Activated naive CD4-positive, alpha-beta T cell treated with anti-CD3 and anti-CD28 coated beads, Interleukin-2, amount 10 ng/mL, durations not matched to agents 7 days and 5 days (primary cell): ENCODE results near the gene TACC2.

ENCODE experiments used
- CTCF ChIA-PET: fragments of 350-600 bp; sonication (Branson Sonifier 250); formaldehyde crosslinking; loops from one replicate; lab custom pipeline; 2021; ENCODE audit warnings: antibody characterized with exemption; lab: Charles Lee
- DNase-seq: peaks from one replicate; pipeline ENCODE4 v3.0.0-alpha.2; 2020
- H3K27ac Mint-ChIP-seq: one replicate; pipeline ENCODE4 v1.8.0; 2021; ENCODE audit warnings: mild to moderate bottlenecking, moderate library complexity, mixed read lengths
- H3K27me3 Mint-ChIP-seq: one replicate; pipeline ENCODE4 v1.8.0; 2021; ENCODE audit warnings: mild to moderate bottlenecking, mixed read lengths
- H3K36me3 Mint-ChIP-seq: one replicate; pipeline ENCODE4 v1.8.0; 2021; ENCODE audit warnings: mixed read lengths
- H3K4me1 Mint-ChIP-seq: one replicate; pipeline ENCODE4 v1.8.0; 2021; ENCODE audit warnings: mixed read lengths
- H3K4me3 Mint-ChIP-seq: one replicate; pipeline ENCODE4 v1.8.0; 2021; ENCODE audit warnings: mild to moderate bottlenecking, moderate library complexity, mixed read lengths
- H3K9me3 Mint-ChIP-seq: one replicate; pipeline ENCODE4 v1.8.0; 2021; ENCODE audit warnings: mixed read lengths

Gene TACC2

DNA sequence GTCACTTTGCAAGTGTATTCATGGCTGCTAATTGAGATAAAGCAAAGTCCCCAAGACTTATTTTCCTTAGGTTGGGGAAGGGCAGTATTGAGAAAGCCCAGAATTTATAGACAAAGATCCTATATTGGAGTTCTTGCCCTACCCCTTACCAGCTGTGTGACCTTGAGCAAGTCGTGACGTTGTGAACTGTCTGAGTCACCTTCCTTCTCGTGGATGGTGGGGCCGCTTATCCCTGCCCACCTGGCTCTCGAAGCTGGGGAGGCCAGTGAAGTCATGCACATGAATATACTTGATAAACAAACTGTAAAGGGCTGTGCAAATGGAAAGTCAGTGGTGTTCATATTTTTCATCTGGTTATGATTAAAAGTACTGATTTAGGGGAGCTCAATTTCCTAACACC is 127.4 kb downstream of the TACC2 start:
- Mint-ChIP-seq H3K27ac (no peak overlapping the region), H3K36me3 (no peaks in the 10 kb centered on the region), H3K9me3 (no peaks in the 10 kb centered on the region), H3K4me1 (no peaks in the 10 kb centered on the region), H3K4me3 (no peak overlapping the region), H3K27me3 (peaks cover 55% of the 10 kb centered on the region)
- CTCF ChIA-PET = no interaction called here
- DNase-seq = no peak

DNA sequence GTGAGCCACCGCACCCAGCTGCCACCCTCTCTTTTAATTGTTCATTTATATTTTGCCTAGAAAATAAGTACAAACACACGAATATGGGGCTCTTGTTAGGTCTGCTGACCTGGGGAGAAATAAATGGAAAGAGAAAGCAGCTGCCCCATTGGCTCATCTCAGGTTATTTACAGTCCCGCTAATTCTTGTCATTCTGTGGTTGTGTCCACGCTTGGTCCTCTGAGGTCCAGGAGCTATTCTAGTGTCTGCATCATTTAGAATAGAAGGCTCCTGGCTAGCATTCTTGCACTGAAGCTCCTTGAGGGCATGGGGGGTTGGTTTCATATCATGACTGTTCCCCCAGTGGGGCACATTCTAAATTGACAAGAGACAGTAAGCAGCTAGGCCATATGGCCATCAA is 128.5 kb downstream of the TACC2 start:
- Mint-ChIP-seq H3K27me3 (peaks cover 44% of the 10 kb centered on the region), H3K36me3 (no peaks in the 10 kb centered on the region), H3K27ac (no peak overlapping the region), H3K4me1 (no peaks in the 10 kb centered on the region), H3K4me3 (no peak overlapping the region), H3K9me3 (no peaks in the 10 kb centered on the region)
- no peak for DNase-seq
- CTCF ChIA-PET = no interaction called here

DNA sequence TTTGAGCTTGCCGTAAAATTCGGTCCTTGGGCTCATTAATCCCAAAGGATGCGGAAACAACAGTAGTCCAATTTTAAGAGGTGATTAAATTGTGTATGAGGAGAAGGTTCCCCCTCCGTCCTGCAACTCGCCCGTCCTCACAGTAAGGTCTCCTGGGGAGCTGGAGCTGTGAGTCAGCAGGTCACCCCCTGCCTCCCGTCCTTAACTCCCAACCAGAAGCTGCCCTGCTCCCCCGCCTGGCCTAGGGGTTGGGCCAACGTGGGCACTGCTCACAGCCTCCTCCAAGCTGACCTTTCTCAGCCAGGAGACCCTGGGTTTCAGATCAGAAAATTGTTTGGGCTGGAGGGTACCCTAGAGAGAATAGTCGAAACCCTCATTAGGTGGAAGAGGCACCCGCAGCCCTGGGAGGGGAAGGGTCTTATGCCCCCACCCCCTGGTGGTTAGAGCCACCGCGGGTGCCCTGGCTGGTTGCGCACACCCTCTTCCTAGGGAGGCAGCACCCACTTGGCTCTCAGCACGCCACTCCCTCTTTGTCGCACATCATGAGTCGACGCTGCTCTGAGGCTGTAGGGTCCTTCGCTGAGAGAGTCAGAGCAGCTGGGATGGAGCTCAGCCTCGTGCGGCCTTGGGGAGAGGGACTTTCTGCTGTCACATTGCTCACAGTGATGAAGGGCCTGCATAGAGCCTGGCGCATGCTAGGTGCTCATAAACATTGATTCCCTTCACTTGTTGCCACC is 131.2 kb downstream of the TACC2 start:
- Mint-ChIP-seq H3K36me3 (no peaks in the 10 kb centered on the region), H3K27me3 (peaks cover 17% of the 10 kb centered on the region), H3K4me3 (no peak overlapping the region), H3K9me3 (no peaks in the 10 kb centered on the region), H3K4me1 (no peaks in the 10 kb centered on the region), H3K27ac (no peak overlapping the region)
- DNase-seq = no peak
- CTCF ChIA-PET = no interaction called here

DNA sequence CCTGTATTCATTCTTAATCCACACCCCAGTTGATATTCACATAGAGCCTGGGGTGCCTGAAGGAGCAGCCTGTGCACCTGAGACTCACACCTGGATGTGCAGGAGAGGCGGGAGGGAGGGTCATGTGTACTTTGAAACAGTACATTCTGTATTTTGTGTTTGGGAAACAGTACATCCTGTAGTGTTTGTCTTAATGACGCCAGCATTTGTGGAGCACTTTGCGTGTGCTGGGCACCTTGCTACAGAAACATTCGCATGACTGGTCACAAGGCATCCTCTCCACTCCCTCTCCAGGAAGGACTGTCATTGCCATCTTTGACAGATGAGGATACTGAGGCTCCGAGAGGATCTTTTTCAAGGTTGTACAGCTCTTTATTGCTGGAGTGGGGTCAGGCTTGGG is 132.1 kb downstream of the TACC2 start:
- Mint-ChIP-seq H3K27me3 (peaks cover 8% of the 10 kb centered on the region), H3K27ac (no peak overlapping the region), H3K4me3 (no peak overlapping the region), H3K36me3 (no peaks in the 10 kb centered on the region), H3K4me1 (no peaks in the 10 kb centered on the region), H3K9me3 (no peaks in the 10 kb centered on the region)
- CTCF ChIA-PET = no interaction called here
- no peak for DNase-seq

DNA sequence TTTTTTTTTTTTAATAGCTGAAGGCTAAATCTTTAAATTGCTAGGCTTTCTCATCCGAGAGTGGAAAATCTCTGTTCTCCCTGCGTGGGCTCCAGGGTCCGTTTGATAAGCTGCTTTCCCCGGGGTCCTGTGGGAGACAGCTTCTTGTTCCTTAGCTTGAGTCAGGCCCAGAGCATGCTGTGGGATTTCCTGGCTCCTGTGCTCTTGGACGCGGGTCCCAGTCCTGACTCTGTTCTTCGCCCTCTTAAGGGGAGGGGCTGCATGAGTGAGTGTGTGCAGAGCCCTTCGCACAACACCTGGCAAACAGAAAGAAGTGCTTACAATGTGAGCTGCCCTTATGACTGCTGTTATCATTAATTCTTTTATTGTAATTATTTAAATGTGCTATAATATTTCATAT is 133.5 kb downstream of the TACC2 start:
- CTCF ChIA-PET = no interaction called here
- no peak for DNase-seq
- no peaks in the 10 kb centered on the region for H3K9me3 Mint-ChIP-seq
- H3K4me3 Mint-ChIP-seq = no peak overlapping the region
- H3K4me1 Mint-ChIP-seq = no peaks in the 10 kb centered on the region
- peaks cover 12% of the 10 kb centered on the region for H3K27me3 Mint-ChIP-seq
- H3K27ac Mint-ChIP-seq = no peak overlapping the region
- no peaks in the 10 kb centered on the region for H3K36me3 Mint-ChIP-seq

DNA sequence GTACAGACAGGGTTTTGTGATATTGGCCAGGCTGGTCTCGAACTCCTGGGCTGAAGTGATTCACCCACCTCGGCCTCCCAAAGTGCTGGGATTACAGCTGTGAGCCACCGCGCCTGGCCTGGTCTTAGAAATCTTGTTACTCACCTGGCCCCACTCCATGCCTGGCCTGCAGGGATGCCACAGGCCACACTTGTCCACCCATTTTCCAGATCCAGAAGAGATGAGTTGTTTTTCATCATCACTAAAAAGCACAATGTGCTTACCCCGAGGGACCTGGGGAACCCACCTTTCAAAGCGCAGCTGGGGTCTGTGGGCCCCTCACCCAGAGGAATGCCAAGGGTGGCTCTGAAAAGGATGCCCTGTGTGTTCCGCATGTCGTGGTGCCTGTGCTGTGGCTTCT is 134.2 kb downstream of the TACC2 start:
- no peaks in the 10 kb centered on the region for H3K9me3 Mint-ChIP-seq
- H3K4me1 Mint-ChIP-seq = no peaks in the 10 kb centered on the region
- CTCF ChIA-PET = no interaction called here
- H3K36me3 Mint-ChIP-seq = no peaks in the 10 kb centered on the region
- H3K4me3 Mint-ChIP-seq = no peak overlapping the region
- H3K27ac Mint-ChIP-seq = no peak overlapping the region
- H3K27me3 Mint-ChIP-seq = peaks cover 8% of the 10 kb centered on the region
- DNase-seq = no peak

DNA sequence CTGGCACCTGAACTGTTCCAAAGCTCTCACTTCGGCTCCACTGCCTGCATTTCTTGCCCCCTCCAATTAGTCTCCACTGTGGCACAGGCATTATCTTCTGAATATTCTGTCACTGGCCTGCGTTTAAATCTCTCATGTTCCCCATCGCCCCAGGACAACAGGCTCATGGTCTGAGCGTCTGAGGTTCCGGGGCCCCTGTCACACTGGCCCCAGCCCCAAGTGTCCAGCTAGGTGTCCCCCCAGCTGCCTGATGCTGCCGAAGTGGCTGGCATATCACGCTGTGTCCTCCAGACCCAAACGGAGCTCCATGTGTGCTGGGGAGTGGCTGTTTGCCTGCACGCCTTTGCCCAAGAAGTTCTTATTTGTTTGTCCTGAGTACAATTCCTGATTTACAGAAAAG is 135.4 kb downstream of the TACC2 start:
- no peak overlapping the region for H3K4me3 Mint-ChIP-seq
- DNase-seq = no peak
- no peaks in the 10 kb centered on the region for H3K9me3 Mint-ChIP-seq
- H3K27me3 Mint-ChIP-seq = peaks cover 5% of the 10 kb centered on the region
- H3K27ac Mint-ChIP-seq = no peak overlapping the region
- H3K36me3 Mint-ChIP-seq = no peaks in the 10 kb centered on the region
- CTCF ChIA-PET = no interaction called here
- H3K4me1 Mint-ChIP-seq = no peaks in the 10 kb centered on the region

DNA sequence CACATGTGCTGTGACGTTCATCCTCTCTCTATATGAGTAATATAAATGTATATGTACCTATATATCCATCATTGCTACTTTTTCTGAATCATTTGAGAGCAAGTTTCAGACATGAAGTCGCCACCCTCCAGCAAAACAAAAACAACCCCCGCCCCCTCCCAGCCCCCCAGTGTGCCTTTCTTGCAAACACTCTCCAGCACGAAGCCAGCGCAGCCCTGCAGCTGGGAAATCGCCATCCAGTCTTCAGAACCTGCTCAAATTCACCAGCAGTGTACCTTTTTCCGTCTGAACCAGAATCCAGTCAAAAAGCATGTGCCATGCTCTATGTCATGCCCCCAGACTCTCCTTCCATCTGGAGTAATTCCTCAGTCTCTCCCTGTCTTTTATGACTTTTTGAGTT is 135.8 kb downstream of the TACC2 start:
- Mint-ChIP-seq H3K36me3 (no peaks in the 10 kb centered on the region), H3K9me3 (no peaks in the 10 kb centered on the region), H3K27me3 (peaks cover 5% of the 10 kb centered on the region), H3K27ac (no peak overlapping the region), H3K4me3 (no peak overlapping the region), H3K4me1 (no peaks in the 10 kb centered on the region)
- CTCF ChIA-PET = no interaction called here
- no peak for DNase-seq

DNA sequence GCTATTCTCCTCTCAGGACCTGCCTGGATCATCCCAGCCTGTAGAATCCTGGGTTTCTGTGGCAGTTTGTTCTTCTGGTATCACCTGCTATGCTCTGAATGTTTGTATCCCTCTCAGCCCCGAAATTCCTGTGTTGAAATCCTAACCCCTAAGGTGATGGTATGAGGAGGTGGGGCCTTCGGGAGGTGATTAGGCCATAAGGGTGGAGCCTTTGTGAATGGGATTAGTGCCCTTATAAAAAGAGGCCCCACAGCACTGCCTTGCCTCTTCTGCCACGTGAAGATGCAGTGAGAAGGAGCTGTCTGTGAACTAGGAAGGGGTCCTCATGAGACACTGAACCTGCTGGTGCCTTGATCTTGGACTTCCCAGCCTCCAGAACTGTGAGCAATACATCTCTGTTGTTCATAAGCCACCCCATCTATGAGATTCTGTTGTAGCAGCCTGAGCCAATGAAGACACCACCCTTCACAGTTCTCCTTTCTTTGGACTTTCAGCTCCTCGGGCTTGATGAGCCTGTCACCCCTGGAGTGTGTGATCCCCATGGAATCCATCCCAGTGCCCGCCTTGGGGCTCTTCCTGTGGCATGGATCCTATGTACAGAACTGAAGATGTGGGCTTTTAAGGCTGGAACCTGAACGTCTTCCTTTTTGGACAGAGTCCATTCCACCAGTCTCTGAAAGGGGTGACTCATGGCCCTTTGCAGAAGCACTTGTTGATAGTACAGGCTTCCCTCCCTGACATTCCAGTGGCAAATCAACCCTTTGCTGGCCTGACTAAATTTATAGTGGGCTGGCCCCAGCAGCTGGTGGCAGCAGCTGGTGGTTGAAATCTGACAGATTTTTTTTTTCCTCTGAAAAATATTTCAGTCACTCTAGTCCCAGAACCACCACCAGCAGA is 138.0 kb downstream of the TACC2 start:
- Mint-ChIP-seq H3K27ac (no peak overlapping the region), H3K27me3 (peaks cover 5% of the 10 kb centered on the region), H3K4me3 (no peak overlapping the region), H3K36me3 (no peaks in the 10 kb centered on the region), H3K9me3 (no peaks in the 10 kb centered on the region), H3K4me1 (no peaks in the 10 kb centered on the region)
- DNase-seq = no peak
- CTCF ChIA-PET = no interaction called here

DNA sequence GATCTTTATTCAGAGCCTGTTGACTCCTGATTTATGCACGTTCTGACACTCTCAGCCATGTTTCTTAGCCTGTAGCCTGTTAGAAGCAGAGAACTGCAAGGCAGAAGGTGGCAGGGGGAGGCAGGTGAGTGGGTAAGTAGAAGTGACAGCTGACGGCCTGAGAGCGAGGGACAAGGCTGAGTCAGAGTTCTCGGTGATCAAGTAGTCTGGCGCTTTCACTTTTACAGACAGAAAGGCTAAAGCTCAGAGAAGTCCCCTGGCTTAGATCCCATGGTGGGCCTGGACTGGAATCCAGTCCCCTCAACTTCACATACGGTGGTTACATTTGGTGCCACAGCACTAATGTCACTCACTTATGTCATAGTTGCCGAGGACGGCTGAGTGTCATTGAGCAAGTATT is 139.0 kb downstream of the TACC2 start:
- CTCF ChIA-PET = no interaction called here
- no peak overlapping the region for H3K4me3 Mint-ChIP-seq
- no peak for DNase-seq
- no peaks in the 10 kb centered on the region for H3K4me1 Mint-ChIP-seq
- H3K27me3 Mint-ChIP-seq = peaks cover 5% of the 10 kb centered on the region
- H3K36me3 Mint-ChIP-seq = no peaks in the 10 kb centered on the region
- no peaks in the 10 kb centered on the region for H3K9me3 Mint-ChIP-seq
- H3K27ac Mint-ChIP-seq = no peak overlapping the region

DNA sequence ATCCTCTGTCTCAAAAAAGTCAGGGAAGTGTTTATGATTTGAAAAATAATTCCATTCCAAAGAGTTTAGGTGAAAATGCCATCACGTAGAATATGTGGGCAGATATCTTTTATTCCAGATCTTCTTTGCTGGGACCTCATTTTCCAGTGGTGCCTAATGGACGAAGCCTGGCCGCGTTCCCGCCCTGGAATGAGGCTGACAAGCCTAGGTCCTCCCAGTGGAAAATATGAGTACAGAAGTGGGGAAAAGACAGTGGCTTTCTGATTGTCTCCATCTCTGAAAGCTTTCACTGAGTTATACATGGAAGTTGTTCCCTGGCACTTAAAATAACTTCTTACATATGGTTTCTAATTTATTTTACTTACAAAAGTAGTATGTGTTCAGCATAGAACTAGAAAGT is 139.4 kb downstream of the TACC2 start:
- Mint-ChIP-seq H3K27ac (no peak overlapping the region), H3K36me3 (no peaks in the 10 kb centered on the region), H3K27me3 (peaks cover 5% of the 10 kb centered on the region), H3K4me1 (no peaks in the 10 kb centered on the region), H3K4me3 (no peak overlapping the region), H3K9me3 (no peaks in the 10 kb centered on the region)
- DNase-seq = no peak
- CTCF ChIA-PET = no interaction called here

DNA sequence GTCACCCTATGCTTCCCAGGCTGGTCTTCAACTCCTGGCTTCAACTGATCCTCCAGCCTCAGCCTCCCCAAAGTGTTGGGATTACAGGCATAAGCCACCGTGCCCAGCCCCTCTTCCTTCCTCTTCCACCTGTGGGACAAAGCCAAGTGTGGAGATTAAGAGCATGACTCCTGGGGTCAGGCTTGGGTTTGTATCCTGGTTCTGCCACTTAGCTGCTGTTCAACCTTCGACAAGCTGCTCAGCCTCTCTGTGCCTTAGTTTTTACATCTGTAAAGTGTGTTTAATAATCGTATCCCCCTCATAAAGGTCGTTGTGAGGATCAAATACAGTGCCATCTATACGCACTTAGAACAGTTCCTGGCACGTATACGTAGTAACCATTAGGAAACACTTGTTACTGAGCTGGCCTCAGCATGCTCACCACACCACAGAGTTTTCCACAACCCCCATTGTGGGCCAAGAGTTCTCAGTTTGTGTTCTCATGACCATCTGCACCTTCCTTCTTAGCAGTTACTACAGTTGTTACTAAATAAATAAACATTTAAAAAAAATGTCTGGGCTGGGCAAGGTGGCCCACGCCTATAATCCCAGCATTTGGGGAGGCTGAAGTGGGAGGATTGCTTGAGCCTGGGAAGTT is 141.6 kb downstream of the TACC2 start:
- peaks cover 5% of the 10 kb centered on the region for H3K27me3 Mint-ChIP-seq
- H3K4me1 Mint-ChIP-seq = no peaks in the 10 kb centered on the region
- CTCF ChIA-PET = no interaction called here
- no peak overlapping the region for H3K4me3 Mint-ChIP-seq
- no peaks in the 10 kb centered on the region for H3K36me3 Mint-ChIP-seq
- H3K27ac Mint-ChIP-seq = no peak overlapping the region
- DNase-seq = no peak
- no peaks in the 10 kb centered on the region for H3K9me3 Mint-ChIP-seq

GRCh38 chr10:122132331-122132755 is 143.4 kb downstream of the TACC2 start:
- Mint-ChIP-seq H3K27ac (no peak overlapping the region), H3K36me3 (no peaks in the 10 kb centered on the region), H3K4me1 (no peaks in the 10 kb centered on the region), H3K9me3 (no peaks in the 10 kb centered on the region), H3K4me3 (no peak overlapping the region), H3K27me3 (no peaks in the 10 kb centered on the region)
- CTCF ChIA-PET = no interaction called here
- no peak for DNase-seq

DNA sequence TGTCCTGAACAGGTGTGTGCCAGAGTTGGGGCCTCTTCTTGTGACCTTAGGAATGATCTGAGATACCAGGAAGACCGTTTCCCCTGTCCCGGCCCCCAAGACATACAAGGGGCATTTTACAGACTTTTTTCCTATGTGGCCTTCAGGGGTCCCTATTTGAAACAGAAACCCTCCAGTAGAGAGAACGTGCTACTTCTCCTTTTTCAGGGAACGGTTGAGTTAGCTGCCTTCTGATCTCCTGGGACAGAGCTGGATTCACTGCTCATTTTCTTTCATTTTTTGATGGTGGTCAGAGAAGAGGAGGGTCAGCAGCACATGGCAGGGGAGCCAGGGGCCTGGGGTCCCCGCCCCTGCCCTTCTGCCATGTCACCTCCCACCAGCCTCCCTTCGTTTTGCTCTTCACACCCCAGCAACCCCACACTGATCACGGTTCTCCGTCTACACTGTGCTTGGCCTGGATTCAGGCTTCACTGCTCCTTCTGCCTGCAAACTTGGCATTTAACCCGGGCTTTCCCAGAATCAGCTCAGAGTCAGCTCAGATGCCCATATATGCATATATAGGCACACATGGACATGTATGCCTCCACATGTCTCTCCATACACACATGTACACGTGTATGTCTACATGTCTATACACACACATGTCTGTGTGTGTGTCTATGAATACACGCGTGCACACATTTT is 144.1 kb downstream of the TACC2 start:
- H3K9me3 Mint-ChIP-seq = no peaks in the 10 kb centered on the region
- H3K4me1 Mint-ChIP-seq = no peaks in the 10 kb centered on the region
- H3K4me3 Mint-ChIP-seq = no peak overlapping the region
- no peak for DNase-seq
- H3K36me3 Mint-ChIP-seq = no peaks in the 10 kb centered on the region
- no peak overlapping the region for H3K27ac Mint-ChIP-seq
- CTCF ChIA-PET = no interaction called here
- no peaks in the 10 kb centered on the region for H3K27me3 Mint-ChIP-seq
